ENCODE results near the gene PLCB1.
"Not testable (repeated sequence)": the region's sequence is repeated elsewhere in the genome, so short reads cannot be mapped to it uniquely, and the experiment has no call there.

The PLCB1 gene

GRCh38 chr20:8342391-8342790, 210.3 kb downstream of the PLCB1 start:
- H3K4me1 Mint-ChIP-seq (ENCODE audit: low read depth), result no peaks in the 10 kb centered on the region
- H3K27me3 Mint-ChIP-seq, result no peaks in the 10 kb centered on the region
- H3K27ac Mint-ChIP-seq, result no peak overlapping the region
- no peaks in the 10 kb centered on the region for H3K9me3 Mint-ChIP-seq
- H3K4me3 Mint-ChIP-seq, result no peak overlapping the region
- H3K36me3 Mint-ChIP-seq (ENCODE audit: low read depth), result no peaks in the 10 kb centered on the region

- no peaks in the 10 kb centered on the region for H3K36me3 Mint-ChIP-seq (ENCODE audit: low read depth)
- H3K27ac Mint-ChIP-seq, result no peak overlapping the region
- H3K4me3 Mint-ChIP-seq, result no peak overlapping the region
- no peaks in the 10 kb centered on the region for H3K27me3 Mint-ChIP-seq
- no peaks in the 10 kb centered on the region for H3K4me1 Mint-ChIP-seq (ENCODE audit: low read depth)
- H3K9me3 Mint-ChIP-seq, result no peaks in the 10 kb centered on the region
Observed at GRCh38 chr20:8344106-8344505, 212.0 kb downstream of the PLCB1 start.

GRCh38 chr20:8344631-8345030, 212.6 kb downstream of the PLCB1 start:
- H3K27me3 Mint-ChIP-seq, result no peaks in the 10 kb centered on the region
- no peak overlapping the region for H3K27ac Mint-ChIP-seq
- H3K4me3 Mint-ChIP-seq, result no peak overlapping the region
- H3K4me1 Mint-ChIP-seq (ENCODE audit: low read depth), result no peaks in the 10 kb centered on the region
- H3K36me3 Mint-ChIP-seq (ENCODE audit: low read depth), result peaks cover 2% of the 10 kb centered on the region
- H3K9me3 Mint-ChIP-seq, result peaks cover 2% of the 10 kb centered on the region

GRCh38 chr20:8346700-8347270, 214.7 kb downstream of the PLCB1 start:
- Mint-ChIP-seq H3K4me3 (no peak overlapping the region), H3K4me1 (ENCODE audit: low read depth) (no peaks in the 10 kb centered on the region)

GRCh38 chr20:8350225-8350624, 218.2 kb downstream of the PLCB1 start:
- not testable (repeated sequence) for H3K27ac Mint-ChIP-seq; H3K9me3 Mint-ChIP-seq; H3K36me3 Mint-ChIP-seq (ENCODE audit: low read depth); H3K4me3 Mint-ChIP-seq; H3K27me3 Mint-ChIP-seq; H3K4me1 Mint-ChIP-seq (ENCODE audit: low read depth)

More at GRCh38 chr20:8346700-8347270, 214.7 kb downstream of the PLCB1 start:
- Mint-ChIP-seq H3K27me3 (no peaks in the 10 kb centered on the region), H3K9me3 (peaks cover 4% of the 10 kb centered on the region), H3K27ac (no peak overlapping the region), H3K36me3 (ENCODE audit: low read depth) (peaks cover 4% of the 10 kb centered on the region)

- H3K4me3 Mint-ChIP-seq, result no peak overlapping the region
- no peak overlapping the region for H3K27ac Mint-ChIP-seq
Observed at GRCh38 chr20:8352486-8352885, 220.4 kb downstream of the PLCB1 start.

GRCh38 chr20:8353512-8353911, 221.4 kb downstream of the PLCB1 start:
- peaks cover 4% of the 10 kb centered on the region for H3K9me3 Mint-ChIP-seq
- no peaks in the 10 kb centered on the region for H3K4me1 Mint-ChIP-seq (ENCODE audit: low read depth)
- H3K4me3 Mint-ChIP-seq, result no peak overlapping the region
- H3K27me3 Mint-ChIP-seq, result no peaks in the 10 kb centered on the region
- peaks cover 4% of the 10 kb centered on the region for H3K36me3 Mint-ChIP-seq (ENCODE audit: low read depth)
- H3K27ac Mint-ChIP-seq, result no peak overlapping the region

More at GRCh38 chr20:8352486-8352885, 220.4 kb downstream of the PLCB1 start:
- H3K27me3 Mint-ChIP-seq, result no peaks in the 10 kb centered on the region
- H3K4me1 Mint-ChIP-seq (ENCODE audit: low read depth), result no peaks in the 10 kb centered on the region
- peaks cover 4% of the 10 kb centered on the region for H3K9me3 Mint-ChIP-seq
- H3K36me3 Mint-ChIP-seq (ENCODE audit: low read depth), result peaks cover 4% of the 10 kb centered on the region

- Mint-ChIP-seq H3K27me3 (no peaks in the 10 kb centered on the region), H3K36me3 (ENCODE audit: low read depth) (no peaks in the 10 kb centered on the region), H3K4me3 (no peak overlapping the region), H3K9me3 (no peaks in the 10 kb centered on the region), H3K4me1 (ENCODE audit: low read depth) (peaks cover 2% of the 10 kb centered on the region), H3K27ac (no peak overlapping the region)
Observed at GRCh38 chr20:8355453-8355852, 223.4 kb downstream of the PLCB1 start.

GRCh38 chr20:8356806-8357205, 224.7 kb downstream of the PLCB1 start:
- Mint-ChIP-seq H3K4me3 (no peak overlapping the region), H3K4me1 (ENCODE audit: low read depth) (peaks cover 15% of the 10 kb centered on the region), H3K27me3 (no peaks in the 10 kb centered on the region), H3K9me3 (no peaks in the 10 kb centered on the region), H3K36me3 (ENCODE audit: low read depth) (no peaks in the 10 kb centered on the region), H3K27ac (no peak overlapping the region)

- H3K27me3 Mint-ChIP-seq, result no peaks in the 10 kb centered on the region
- H3K9me3 Mint-ChIP-seq, result no peaks in the 10 kb centered on the region
- H3K4me3 Mint-ChIP-seq, result no peak overlapping the region
- no peaks in the 10 kb centered on the region for H3K36me3 Mint-ChIP-seq (ENCODE audit: low read depth)
- no peak overlapping the region for H3K27ac Mint-ChIP-seq
- peaks cover 16% of the 10 kb centered on the region for H3K4me1 Mint-ChIP-seq (ENCODE audit: low read depth)
Observed at GRCh38 chr20:8357703-8358102, 225.6 kb downstream of the PLCB1 start.

- no peak overlapping the region for H3K27ac Mint-ChIP-seq
- no peak overlapping the region for H3K4me3 Mint-ChIP-seq
- H3K27me3 Mint-ChIP-seq, result peaks cover 8% of the 10 kb centered on the region
- peaks cover 16% of the 10 kb centered on the region for H3K4me1 Mint-ChIP-seq (ENCODE audit: low read depth)
- H3K9me3 Mint-ChIP-seq, result no peaks in the 10 kb centered on the region
- H3K36me3 Mint-ChIP-seq (ENCODE audit: low read depth), result no peaks in the 10 kb centered on the region
Observed at GRCh38 chr20:8360035-8360434, 228.0 kb downstream of the PLCB1 start.

GRCh38 chr20:8361006-8361652, 229.1 kb downstream of the PLCB1 start:
- no peak overlapping the region for H3K4me3 Mint-ChIP-seq
- no peaks in the 10 kb centered on the region for H3K9me3 Mint-ChIP-seq
- no peaks in the 10 kb centered on the region for H3K36me3 Mint-ChIP-seq (ENCODE audit: low read depth)
- peaks cover 16% of the 10 kb centered on the region for H3K4me1 Mint-ChIP-seq (ENCODE audit: low read depth)
- H3K27me3 Mint-ChIP-seq, result peaks cover 8% of the 10 kb centered on the region
- H3K27ac Mint-ChIP-seq, result no peak overlapping the region

GRCh38 chr20:8361779-8362178, 229.7 kb downstream of the PLCB1 start:
- no peak overlapping the region for H3K4me3 Mint-ChIP-seq
- no peaks in the 10 kb centered on the region for H3K36me3 Mint-ChIP-seq (ENCODE audit: low read depth)
- no peaks in the 10 kb centered on the region for H3K9me3 Mint-ChIP-seq
- H3K27me3 Mint-ChIP-seq, result peaks cover 8% of the 10 kb centered on the region
- no peak overlapping the region for H3K27ac Mint-ChIP-seq
- H3K4me1 Mint-ChIP-seq (ENCODE audit: low read depth), result peaks cover 16% of the 10 kb centered on the region

- Mint-ChIP-seq H3K4me3 (no peak overlapping the region), H3K27ac (no peak overlapping the region), H3K36me3 (ENCODE audit: low read depth) (no peaks in the 10 kb centered on the region), H3K9me3 (no peaks in the 10 kb centered on the region), H3K4me1 (ENCODE audit: low read depth) (peaks cover 20% of the 10 kb centered on the region), H3K27me3 (peaks cover 8% of the 10 kb centered on the region)
Observed at GRCh38 chr20:8362457-8362856, 230.4 kb downstream of the PLCB1 start.

GRCh38 chr20:8363970-8364733, 232.1 kb downstream of the PLCB1 start:
- peaks cover 11% of the 10 kb centered on the region for H3K27me3 Mint-ChIP-seq
- peaks cover 32% of the 10 kb centered on the region for H3K4me1 Mint-ChIP-seq (ENCODE audit: low read depth)
- H3K9me3 Mint-ChIP-seq, result no peaks in the 10 kb centered on the region
- no peak overlapping the region for H3K4me3 Mint-ChIP-seq
- no peaks in the 10 kb centered on the region for H3K36me3 Mint-ChIP-seq (ENCODE audit: low read depth)
- H3K27ac Mint-ChIP-seq, result no peak overlapping the region

Measured in stimulated activated naive CD8-positive, alpha-beta T cell treated with anti-CD3 and anti-CD28 coated beads, Interleukin-15, Interleukin-2, amounts not matched to agents 100 ng/mL and 50 ng/mL, for 24 hours (primary cell).